OCI-LY7 (cell line): ENCODE data around the gene APOBEC4.

Experiments
- CTCF ChIP-seq: fragments of 200-600 bp; sonication (generic); conservative IDR thresholded peaks from 2 replicates; pipeline ENCODE4 v1.5.1; 2014; ENCODE audit warnings: mild to moderate bottlenecking, antibody characterized with exemption, low read length, moderate library complexity, mixed read lengths
- EZH2phosphoT487 ChIP-seq: fragments of 200-600 bp; sonication (generic); IDR thresholded peaks from 2 replicates; pipeline ENCODE4 v1.6.1; 2018; ENCODE audit warnings: low read depth, borderline replicate concordance, mild to moderate bottlenecking, mixed run types, antibody characterized with exemption, low read length, moderate library complexity, mixed read lengths

- TF ChIP-seq CTCF: no peak
- no peak for TF ChIP-seq EZH2phosphoT487
These were observed 16.3 kb downstream of the APOBEC4 start for GRCh38 chr1:183636783-183637182.
